GM13976 (cell line): ENCODE measurements around the gene PEAK1.
A peak's percentile ranks its signal among the peaks of the same experiment; 100 is the strongest.

ENCODE experiments used
- DNase-seq: peaks from one replicate; pipeline ENCODE4 v3.0.0; 2012; ENCODE audit warnings: low spot score
- in situ Hi-C: fragments of 300-500 bp; cut with MboI; formaldehyde crosslinking; loops from one replicate; pipeline ENCODE4 v1.12.0; 2022; ENCODE audit warnings: low sequenced_read_pairs, mixed read lengths, inconsistent platforms; ENCODE audit not compliant: unreplicated experiment
- TF ChIP-seq, protein P1 (sequence below): IDR thresholded peaks from 2 replicates; pipeline ENCODE4 v1.5.1; 2012; ENCODE audit warnings: borderline replicate concordance, mild to moderate bottlenecking; ENCODE audit not compliant: insufficient read depth; ENCODE audit errors: extremely low read depth, missing control alignments, control extremely low read depth

PEAK1 gene

DNA sequence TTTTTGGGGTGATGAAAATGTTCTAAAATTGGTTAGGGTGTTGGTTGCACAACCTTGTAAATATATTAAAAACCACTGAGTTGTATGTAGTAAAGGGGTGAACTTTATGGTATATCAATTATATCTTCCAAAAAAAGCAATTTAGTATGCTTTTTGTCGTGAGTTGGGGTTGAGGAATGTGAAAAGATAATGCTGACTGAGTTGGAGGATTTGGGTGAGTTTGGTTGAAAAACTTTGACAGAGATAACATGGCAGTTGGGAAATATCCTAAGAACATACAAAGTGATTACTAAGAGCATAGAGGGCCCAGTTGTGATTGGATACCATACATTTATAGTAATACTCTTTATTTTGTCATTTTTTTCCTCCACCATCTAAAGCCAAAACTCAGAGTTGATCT lies 34.4 kb upstream of the PEAK1 start:
- no peak for DNase-seq
- TF ChIP-seq, protein P1, sequence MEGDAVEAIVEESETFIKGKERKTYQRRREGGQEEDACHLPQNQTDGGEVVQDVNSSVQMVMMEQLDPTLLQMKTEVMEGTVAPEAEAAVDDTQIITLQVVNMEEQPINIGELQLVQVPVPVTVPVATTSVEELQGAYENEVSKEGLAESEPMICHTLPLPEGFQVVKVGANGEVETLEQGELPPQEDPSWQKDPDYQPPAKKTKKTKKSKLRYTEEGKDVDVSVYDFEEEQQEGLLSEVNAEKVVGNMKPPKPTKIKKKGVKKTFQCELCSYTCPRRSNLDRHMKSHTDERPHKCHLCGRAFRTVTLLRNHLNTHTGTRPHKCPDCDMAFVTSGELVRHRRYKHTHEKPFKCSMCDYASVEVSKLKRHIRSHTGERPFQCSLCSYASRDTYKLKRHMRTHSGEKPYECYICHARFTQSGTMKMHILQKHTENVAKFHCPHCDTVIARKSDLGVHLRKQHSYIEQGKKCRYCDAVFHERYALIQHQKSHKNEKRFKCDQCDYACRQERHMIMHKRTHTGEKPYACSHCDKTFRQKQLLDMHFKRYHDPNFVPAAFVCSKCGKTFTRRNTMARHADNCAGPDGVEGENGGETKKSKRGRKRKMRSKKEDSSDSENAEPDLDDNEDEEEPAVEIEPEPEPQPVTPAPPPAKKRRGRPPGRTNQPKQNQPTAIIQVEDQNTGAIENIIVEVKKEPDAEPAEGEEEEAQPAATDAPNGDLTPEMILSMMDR, result no peak
- in situ Hi-C loops, result no loop called here

DNA sequence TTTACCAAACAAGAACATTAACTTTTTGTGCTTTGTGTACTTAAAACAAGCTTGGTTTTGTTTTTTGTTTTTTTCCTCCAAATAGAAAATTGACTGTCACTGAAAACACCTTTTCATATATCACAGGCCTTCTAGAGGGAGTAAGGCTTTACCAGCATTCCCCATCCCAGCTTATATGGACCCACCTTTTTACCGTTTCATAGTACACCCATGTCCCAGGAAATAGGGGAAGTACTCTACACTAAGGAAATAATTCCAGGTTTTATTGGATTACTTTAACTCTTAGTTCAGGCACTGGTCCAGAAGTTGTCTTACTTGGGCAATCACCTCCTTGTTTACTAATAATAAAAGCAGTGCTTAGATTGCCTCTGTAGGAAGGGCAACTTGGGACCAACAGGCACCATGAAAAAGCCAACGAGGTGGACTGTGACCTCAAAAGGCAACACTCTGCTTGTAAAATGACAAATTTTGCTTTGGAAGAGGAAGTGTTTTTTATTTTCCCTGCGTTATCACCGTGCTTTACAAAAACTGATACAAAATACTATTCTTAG lies 27.0 kb upstream of the PEAK1 start:
- no peak for DNase-seq
- in situ Hi-C loops, result no loop called here
- TF ChIP-seq, protein P1, result no peak

DNA sequence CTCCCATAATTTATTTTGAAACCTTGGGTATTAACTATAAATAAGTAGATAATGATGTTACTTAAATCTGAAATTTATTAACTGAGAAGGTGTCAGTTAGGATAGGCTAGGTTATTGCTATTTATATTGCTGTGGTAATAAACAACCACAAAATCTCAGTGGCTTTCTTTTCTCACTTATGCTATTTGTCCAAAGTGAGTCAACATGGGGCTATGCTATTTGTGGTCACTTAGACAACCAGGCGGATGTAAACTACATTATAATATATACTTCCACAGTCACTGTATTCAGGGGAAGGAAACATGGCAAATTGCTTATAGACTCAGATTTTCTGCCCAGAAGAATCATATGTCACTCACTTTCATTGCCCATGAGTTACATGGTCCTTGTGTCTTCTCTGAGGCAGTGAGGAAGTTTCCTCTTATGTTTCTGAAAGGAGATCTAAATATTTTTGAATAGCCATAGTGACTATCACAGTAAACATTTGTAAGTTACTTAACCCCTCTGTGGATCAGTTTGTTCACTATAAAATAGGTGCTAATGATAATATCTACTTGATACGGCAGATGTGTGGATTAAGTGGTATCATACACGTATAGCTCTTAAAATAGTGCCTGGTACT lies 20.6 kb upstream of the PEAK1 start:
- TF ChIP-seq, protein P1, result no peak
- in situ Hi-C loops, result no loop called here
- peak; percentile 38 for DNase-seq

DNA sequence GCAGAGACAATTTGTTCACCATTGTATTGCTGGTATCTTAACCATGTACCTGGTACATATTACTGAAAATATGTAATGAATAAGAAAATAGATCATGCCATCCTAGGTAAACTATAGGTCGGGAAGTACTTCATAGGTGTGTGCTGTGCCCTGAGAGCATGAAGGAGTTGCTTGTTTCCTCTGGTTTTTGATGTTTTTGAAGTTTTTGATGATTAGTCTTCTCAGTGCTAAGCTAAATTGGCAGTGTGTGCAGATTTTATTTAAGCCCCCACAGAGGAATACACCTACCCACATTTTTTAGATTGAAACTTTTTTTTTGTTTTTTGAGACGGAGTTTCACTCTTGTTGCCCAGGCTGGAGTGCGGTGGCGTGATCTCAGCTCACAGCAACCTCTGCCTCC lies 17.4 kb upstream of the PEAK1 start:
- DNase-seq, result no peak
- in situ Hi-C loops, result no loop called here
- TF ChIP-seq, protein P1, result no peak

DNA sequence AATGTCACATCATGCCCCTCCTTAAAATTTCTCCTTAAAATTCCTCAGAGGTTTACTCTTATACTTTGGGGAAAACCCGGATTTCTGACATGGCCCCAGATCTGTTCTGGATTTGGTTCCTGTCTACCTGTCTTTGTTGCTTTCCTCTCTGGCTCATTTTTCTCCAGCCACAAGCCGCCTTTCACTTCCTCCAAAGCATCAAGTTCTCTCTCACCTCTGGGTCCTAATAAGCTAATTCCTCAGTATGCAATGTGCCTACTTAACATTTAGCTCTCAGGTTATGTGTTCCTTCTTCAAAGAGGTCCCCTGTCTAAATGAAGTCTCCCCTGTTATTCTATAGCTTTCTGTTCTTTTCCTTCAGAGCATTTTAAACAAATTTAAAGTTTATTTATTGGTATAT lies 16.9 kb upstream of the PEAK1 start:
- TF ChIP-seq, protein P1, result no peak
- DNase-seq, result no peak
- in situ Hi-C loops, result no loop called here

DNA sequence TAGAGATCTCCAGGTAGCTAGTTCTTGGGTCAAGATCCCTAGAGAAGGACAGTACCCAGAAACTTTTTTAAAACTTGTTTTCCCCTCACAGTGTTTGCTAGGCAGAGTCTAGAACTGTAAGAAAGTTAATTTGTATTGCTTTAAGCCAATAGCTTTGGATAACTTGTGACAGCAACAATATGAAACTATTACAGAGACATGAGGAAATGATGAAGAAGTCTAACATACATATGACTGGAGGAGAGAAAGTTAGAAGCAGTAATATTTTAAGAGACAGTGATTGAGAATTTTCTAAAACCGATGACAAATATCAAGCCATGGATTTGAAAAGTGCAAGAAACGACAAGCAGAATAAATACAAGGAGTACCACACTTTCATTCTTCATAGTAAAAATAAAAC lies 10.7 kb upstream of the PEAK1 start:
- in situ Hi-C loops, result no loop called here
- TF ChIP-seq, protein P1, result no peak
- DNase-seq, result no peak

DNA sequence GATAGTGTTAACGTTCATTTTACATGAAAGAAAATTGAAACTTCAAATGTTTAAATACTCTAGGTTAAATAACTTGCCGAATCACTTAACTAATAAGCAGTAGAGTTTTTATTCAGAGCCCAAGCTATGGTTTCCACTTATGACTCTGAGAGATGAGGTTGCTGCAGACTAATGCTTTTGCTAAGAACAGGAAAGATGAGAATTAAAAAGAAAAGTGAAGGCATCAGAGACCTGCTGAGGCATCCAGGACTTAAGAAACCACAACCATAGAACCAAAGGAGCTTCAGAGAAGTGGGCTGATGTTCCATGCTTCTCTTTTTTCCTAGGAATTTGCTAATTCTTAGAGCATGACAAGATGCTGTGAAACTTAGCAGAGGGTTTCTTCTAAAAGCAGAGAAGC lies 10.3 kb upstream of the PEAK1 start:
- TF ChIP-seq, protein P1, result no peak
- in situ Hi-C loops, result no loop called here
- no peak for DNase-seq
